GM19468 (cell line): ENCODE data around the gene PPP1R3F.
"Not testable (repeated sequence)": the region's sequence is repeated elsewhere in the genome, so short reads cannot be mapped to it uniquely, and the experiment has no call there.

ENCODE experiments used
- ATAC-seq: cut with Tn5 transposase; IDR thresholded peaks from one replicate; pipeline ENCODE4 v1.9.1; 2021; ENCODE audit warnings: mild to moderate bottlenecking, moderate library complexity, moderate number of reproducible peaks; ENCODE audit not compliant: unreplicated experiment; ENCODE audit errors: extremely low read depth

Gene PPP1R3F

GRCh38 chrX:49303346-49303745 is 33.8 kb downstream of the PPP1R3F start, which contains the start of gene GAGE10:
Gene GAGE10, plus strand, starts transcription at chrX:49303646. Its CDS starts 1,214 bp downstream, at chrX:49304860.
- no peak for ATAC-seq

GRCh38 chrX:49307775-49308174 is 38.2 kb downstream of the PPP1R3F start:
- ATAC-seq = not testable (repeated sequence)

- ATAC-seq = no peak
These were observed 39.1 kb downstream of the PPP1R3F start for GRCh38 chrX:49308604-49309269.

GRCh38 chrX:49309401-49309981 is 39.9 kb downstream of the PPP1R3F start:
- ATAC-seq = no peak

GRCh38 chrX:49310371-49310770 is 40.8 kb downstream of the PPP1R3F start:
- no peak for ATAC-seq

GRCh38 chrX:49312176-49312575 is 42.6 kb downstream of the PPP1R3F start:
- ATAC-seq = no peak

GRCh38 chrX:49316085-49316484 is 46.5 kb downstream of the PPP1R3F start:
- no peak for ATAC-seq

- ATAC-seq = not testable (repeated sequence)
These were observed 52.1 kb downstream of the PPP1R3F start, which contains the start of gene GAGE12J for GRCh38 chrX:49321737-49322136. Gene GAGE12J, plus strand, starts transcription at chrX:49322037. Its CDS starts 1,157 bp downstream, at chrX:49323194.

- not testable (repeated sequence) for ATAC-seq
These were observed 52.7 kb downstream of the PPP1R3F start for GRCh38 chrX:49322266-49322665.

GRCh38 chrX:49323735-49324134 is 54.1 kb downstream of the PPP1R3F start:
- not testable (repeated sequence) for ATAC-seq

GRCh38 chrX:49330421-49330820 is 60.8 kb downstream of the PPP1R3F start:
- ATAC-seq = not testable (repeated sequence)

GRCh38 chrX:49331282-49331681 is 61.7 kb downstream of the PPP1R3F start, which contains the start of gene GAGE13:
Gene GAGE13, plus strand, starts transcription at chrX:49331582. Its CDS starts 1,156 bp downstream, at chrX:49332738.
- not testable (repeated sequence) for ATAC-seq

GRCh38 chrX:49331841-49332240 is 62.2 kb downstream of the PPP1R3F start:
- not testable (repeated sequence) for ATAC-seq
